Loucy (cell line): ENCODE data around the gene CHERP.
A peak's percentile ranks its signal among the peaks of the same experiment; 100 is the strongest.

Experiments used
- H2AFZ ChIP-seq: fragments of 200-600 bp; sonication (generic); 2 replicates; pipeline ENCODE4 v1.6.0; 2016; ENCODE audit warnings: antibody characterized with exemption, mild to moderate bottlenecking, low read length, moderate library complexity
- H3F3A ChIP-seq: fragments of 200-600 bp; 2 replicates; pipeline ENCODE4 v1.6.0; 2016; ENCODE audit warnings: antibody characterized with exemption, low read depth, mild to moderate bottlenecking
- H3K27me3 ChIP-seq: fragments of 200-600 bp; sonication (generic); 2 replicates; pipeline ENCODE4 v1.6.1; 2014; ENCODE audit warnings: low read length, mild to moderate bottlenecking; ENCODE audit not compliant: insufficient read depth, poor library complexity, severe bottlenecking
- H3K36me3 ChIP-seq: fragments of 200-600 bp; sonication (generic); 2 replicates; pipeline ENCODE4 v1.6.1; 2016; ENCODE audit warnings: low read length; ENCODE audit not compliant: insufficient read depth
- H3K4me1 ChIP-seq: fragments of 200-600 bp; sonication (generic); 2 replicates; pipeline ENCODE4 v1.5.1; 2014; ENCODE audit warnings: low read length, mild to moderate bottlenecking; ENCODE audit not compliant: insufficient read depth, poor library complexity, severe bottlenecking
- H3K4me2 ChIP-seq: fragments of 200-600 bp; sonication (generic); 2 replicates; pipeline ENCODE4 v1.6.0; 2014; ENCODE audit warnings: antibody characterized with exemption, low read length, low read depth, mild to moderate bottlenecking; ENCODE audit not compliant: poor library complexity, severe bottlenecking
- H3K4me3 ChIP-seq: fragments of 200-600 bp; sonication (generic); 2 replicates; pipeline ENCODE4 v1.5.1; 2014; ENCODE audit warnings: low read length, mild to moderate bottlenecking, mixed read lengths; ENCODE audit not compliant: poor library complexity, severe bottlenecking
- H3K79me2 ChIP-seq: fragments of 200-600 bp; sonication (generic); 2 replicates; pipeline ENCODE4 v1.6.1; 2014; ENCODE audit warnings: low read length; ENCODE audit not compliant: insufficient read depth
- H3K9ac ChIP-seq: fragments of 200-600 bp; sonication (generic); 2 replicates; pipeline ENCODE4 v1.6.0; 2014; ENCODE audit warnings: mild to moderate bottlenecking, low read depth, low read length, moderate library complexity; ENCODE audit not compliant: poor library complexity, severe bottlenecking
- H3K9me2 ChIP-seq: fragments of 200-600 bp; sonication (generic); replicated peaks from 2 replicates; pipeline ENCODE4 v1.6.1; 2016; ENCODE audit warnings: low read depth, low read length, mixed read lengths
- H3K9me3 ChIP-seq: fragments of 200-600 bp; sonication (generic); 2 replicates; pipeline ENCODE4 v1.6.1; 2014; ENCODE audit warnings: mild to moderate bottlenecking, antibody characterized with exemption, low read length, low read depth; ENCODE audit not compliant: insufficient read depth
- H4K20me1 ChIP-seq: fragments of 200-600 bp; sonication (generic); 2 replicates; pipeline ENCODE4 v1.6.0; 2014; ENCODE audit warnings: antibody characterized with exemption, low read length, mild to moderate bottlenecking; ENCODE audit not compliant: insufficient read depth, poor library complexity, severe bottlenecking
- EZH2phosphoT487 ChIP-seq: fragments of 200-600 bp; IDR thresholded peaks from 2 replicates; pipeline ENCODE4 v1.6.1; 2018; ENCODE audit warnings: antibody characterized with exemption, mild to moderate bottlenecking, moderate library complexity, borderline replicate concordance
- TF ChIP-seq, protein P1 (sequence below): fragments of 200-600 bp; sonication (generic); conservative IDR thresholded peaks from 2 replicates; pipeline ENCODE4 v1.5.1; 2014; ENCODE audit warnings: mild to moderate bottlenecking, antibody characterized with exemption, low read length

Gene CHERP

GRCh38 chr19:16584248-16585093 is 42.2 kb upstream of the CHERP start:
- Histone ChIP-seq H3K4me3 (peak overlapping the region; percentile 66), H2AFZ (no peak overlapping the region), H3K4me2 (peak overlapping the region; percentile 73), H3K4me1 (peaks cover 69% of the 10 kb centered on the region), H3K9ac (peak overlapping the region; percentile 69), H3K27me3 (no peaks in the 10 kb centered on the region), H3K9me2 (no peaks in the 10 kb centered on the region), H3F3A (no peaks in the 10 kb centered on the region), H3K36me3 (no peaks in the 10 kb centered on the region), H3K9me3 (no peaks in the 10 kb centered on the region), H3K79me2 (peaks cover 99% of the 10 kb centered on the region), H4K20me1 (peaks cover 38% of the 10 kb centered on the region)
- TF ChIP-seq EZH2phosphoT487 = no peak
- TF ChIP-seq, protein P1, sequence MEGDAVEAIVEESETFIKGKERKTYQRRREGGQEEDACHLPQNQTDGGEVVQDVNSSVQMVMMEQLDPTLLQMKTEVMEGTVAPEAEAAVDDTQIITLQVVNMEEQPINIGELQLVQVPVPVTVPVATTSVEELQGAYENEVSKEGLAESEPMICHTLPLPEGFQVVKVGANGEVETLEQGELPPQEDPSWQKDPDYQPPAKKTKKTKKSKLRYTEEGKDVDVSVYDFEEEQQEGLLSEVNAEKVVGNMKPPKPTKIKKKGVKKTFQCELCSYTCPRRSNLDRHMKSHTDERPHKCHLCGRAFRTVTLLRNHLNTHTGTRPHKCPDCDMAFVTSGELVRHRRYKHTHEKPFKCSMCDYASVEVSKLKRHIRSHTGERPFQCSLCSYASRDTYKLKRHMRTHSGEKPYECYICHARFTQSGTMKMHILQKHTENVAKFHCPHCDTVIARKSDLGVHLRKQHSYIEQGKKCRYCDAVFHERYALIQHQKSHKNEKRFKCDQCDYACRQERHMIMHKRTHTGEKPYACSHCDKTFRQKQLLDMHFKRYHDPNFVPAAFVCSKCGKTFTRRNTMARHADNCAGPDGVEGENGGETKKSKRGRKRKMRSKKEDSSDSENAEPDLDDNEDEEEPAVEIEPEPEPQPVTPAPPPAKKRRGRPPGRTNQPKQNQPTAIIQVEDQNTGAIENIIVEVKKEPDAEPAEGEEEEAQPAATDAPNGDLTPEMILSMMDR = no peak

GRCh38 chr19:16582486-16583261 is 40.4 kb upstream of the CHERP start:
- H2AFZ ChIP-seq = no peak overlapping the region
- no peak overlapping the region for H3K9ac ChIP-seq
- no peaks in the 10 kb centered on the region for H3K27me3 ChIP-seq
- peaks cover 10% of the 10 kb centered on the region; the same call in 1 of the 2 replicates for H3K36me3 ChIP-seq
- no peaks in the 10 kb centered on the region for H3K9me3 ChIP-seq
- peaks cover 34% of the 10 kb centered on the region for H4K20me1 ChIP-seq
- TF ChIP-seq, protein P1 = no peak
- TF ChIP-seq EZH2phosphoT487 = no peak
- no peaks in the 10 kb centered on the region for H3F3A ChIP-seq
- no peak overlapping the region for H3K4me3 ChIP-seq
- no peak overlapping the region for H3K4me2 ChIP-seq
- H3K9me2 ChIP-seq = no peaks in the 10 kb centered on the region
- H3K79me2 ChIP-seq = peaks cover 99% of the 10 kb centered on the region
- peaks cover 53% of the 10 kb centered on the region for H3K4me1 ChIP-seq

GRCh38 chr19:16581971-16582343 is 39.7 kb upstream of the CHERP start:
- H3K4me1 ChIP-seq = peaks cover 46% of the 10 kb centered on the region
- no peak overlapping the region for H3K9ac ChIP-seq
- H3F3A ChIP-seq = no peaks in the 10 kb centered on the region
- H2AFZ ChIP-seq = no peak overlapping the region
- H3K9me2 ChIP-seq = no peaks in the 10 kb centered on the region
- no peak overlapping the region for H3K4me2 ChIP-seq
- TF ChIP-seq, protein P1 = no peak
- no peak for TF ChIP-seq EZH2phosphoT487
- H3K4me3 ChIP-seq = no peak overlapping the region
- peaks cover 17% of the 10 kb centered on the region; the same call in 1 of the 2 replicates for H3K36me3 ChIP-seq
- H3K27me3 ChIP-seq = no peaks in the 10 kb centered on the region
- H4K20me1 ChIP-seq = peaks cover 38% of the 10 kb centered on the region
- H3K79me2 ChIP-seq = peaks cover 98% of the 10 kb centered on the region
- no peaks in the 10 kb centered on the region for H3K9me3 ChIP-seq
